Sigmoid colon (tissue), 3 donors: Measurements from ENCODE around the gene ITLN1.

Experiments
- CTCF ChIP-seq, 4 experiments: fragments of 450-650 bp in 3 of 4; fragments of 200-600 bp in 1 of 4; IDR thresholded peaks; one replicate each; pipeline ENCODE4 v1.5.1; 2016 to 2019; ENCODE audit warnings: antibody characterized with exemption in 4 of 4, mild to moderate bottlenecking in 3 of 4, moderate library complexity in 2 of 4
- POLR2A ChIP-seq, 2 donors: fragments of 450-650 bp; IDR thresholded peaks; one replicate each; pipeline ENCODE4 v1.6.1; 2016; ENCODE audit warnings: antibody characterized with exemption in 2 of 2, mild to moderate bottlenecking in 2 of 2, moderate library complexity in 2 of 2

DNA sequence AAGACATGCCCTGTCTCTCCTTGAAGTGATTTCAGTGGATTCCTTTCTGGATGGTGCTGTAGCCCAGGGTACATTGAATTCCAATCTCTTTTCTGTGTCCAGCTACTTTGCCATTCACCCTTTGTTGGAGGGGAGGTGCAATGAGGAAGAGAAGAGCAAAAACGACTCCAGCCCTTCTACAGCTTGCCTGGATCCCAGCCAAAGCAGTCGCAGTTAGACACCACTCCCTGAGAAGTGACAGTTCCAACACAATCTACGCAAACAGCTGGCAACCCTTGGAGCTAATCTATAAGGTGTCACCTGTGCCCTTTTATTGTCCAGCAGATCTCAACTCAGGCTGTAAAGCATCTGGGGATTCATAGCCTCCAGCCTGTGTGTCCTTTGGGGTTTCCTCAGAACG is 26.9 kb downstream of the ITLN1 start:
- no peak for TF ChIP-seq CTCF (IDR thresholded peaks at IDR 0.05)
- no peak for TF ChIP-seq POLR2A (IDR thresholded peaks at IDR 0.05)
